Keratinocyte (primary cell): ENCODE measurements around the gene CARMIL1.

ENCODE experiments used
- CTCF ChIP-seq, 3 experiments: IDR thresholded peaks in 1 of 3; conservative IDR thresholded peaks in 1 of 3; optimal IDR thresholded peaks in 1 of 3; 2 replicates in 2 of 3; 3 replicates in 1 of 3; pipeline versions ENCODE3 to v1.5.1; 2011; ENCODE audit warnings: low read length in 3 of 3, mild to moderate bottlenecking in 3 of 3, moderate library complexity in 2 of 3, control low read depth in 1 of 3, inconsistent platforms in 1 of 3; ENCODE audit not compliant: insufficient read depth in 2 of 3; ENCODE audit errors: extremely low read depth in 1 of 3
- EZH2 ChIP-seq: IDR thresholded peaks from one replicate; pipeline ENCODE4 v1.6.1; 2012; ENCODE audit warnings: inconsistent platforms, mild to moderate bottlenecking, low read length, moderate library complexity

GRCh38 chr6:25377664-25378063, 98.5 kb downstream of the CARMIL1 start:
- TF ChIP-seq CTCF (optimal IDR thresholded peaks at IDR 0.05 in 1 of 3, IDR thresholded peaks at IDR 0.05 in 1 of 3, conservative IDR thresholded peaks at IDR 0.05 in 1 of 3; ENCODE audit: extremely low read depth in 1 of 3, insufficient read depth in 2 of 3, low read length in 3 of 3) (no peak), EZH2 (no peak)
